Measurements from ENCODE around the gene PTCD2.

- TF ChIP-seq, protein P1, sequence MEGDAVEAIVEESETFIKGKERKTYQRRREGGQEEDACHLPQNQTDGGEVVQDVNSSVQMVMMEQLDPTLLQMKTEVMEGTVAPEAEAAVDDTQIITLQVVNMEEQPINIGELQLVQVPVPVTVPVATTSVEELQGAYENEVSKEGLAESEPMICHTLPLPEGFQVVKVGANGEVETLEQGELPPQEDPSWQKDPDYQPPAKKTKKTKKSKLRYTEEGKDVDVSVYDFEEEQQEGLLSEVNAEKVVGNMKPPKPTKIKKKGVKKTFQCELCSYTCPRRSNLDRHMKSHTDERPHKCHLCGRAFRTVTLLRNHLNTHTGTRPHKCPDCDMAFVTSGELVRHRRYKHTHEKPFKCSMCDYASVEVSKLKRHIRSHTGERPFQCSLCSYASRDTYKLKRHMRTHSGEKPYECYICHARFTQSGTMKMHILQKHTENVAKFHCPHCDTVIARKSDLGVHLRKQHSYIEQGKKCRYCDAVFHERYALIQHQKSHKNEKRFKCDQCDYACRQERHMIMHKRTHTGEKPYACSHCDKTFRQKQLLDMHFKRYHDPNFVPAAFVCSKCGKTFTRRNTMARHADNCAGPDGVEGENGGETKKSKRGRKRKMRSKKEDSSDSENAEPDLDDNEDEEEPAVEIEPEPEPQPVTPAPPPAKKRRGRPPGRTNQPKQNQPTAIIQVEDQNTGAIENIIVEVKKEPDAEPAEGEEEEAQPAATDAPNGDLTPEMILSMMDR (IDR thresholded peaks at IDR 0.05; ENCODE audit: low read length), result no peak
- no peak for TF ChIP-seq EZH2 (IDR thresholded peaks at IDR 0.05; ENCODE audit: borderline replicate concordance, low read length)
Measured at GRCh38 chr5:72376381-72376780, 56.2 kb downstream of the PTCD2 start.

Measured in OCI-LY1 (cell line).